Measurements from ENCODE around the gene ATP4B.

DNA sequence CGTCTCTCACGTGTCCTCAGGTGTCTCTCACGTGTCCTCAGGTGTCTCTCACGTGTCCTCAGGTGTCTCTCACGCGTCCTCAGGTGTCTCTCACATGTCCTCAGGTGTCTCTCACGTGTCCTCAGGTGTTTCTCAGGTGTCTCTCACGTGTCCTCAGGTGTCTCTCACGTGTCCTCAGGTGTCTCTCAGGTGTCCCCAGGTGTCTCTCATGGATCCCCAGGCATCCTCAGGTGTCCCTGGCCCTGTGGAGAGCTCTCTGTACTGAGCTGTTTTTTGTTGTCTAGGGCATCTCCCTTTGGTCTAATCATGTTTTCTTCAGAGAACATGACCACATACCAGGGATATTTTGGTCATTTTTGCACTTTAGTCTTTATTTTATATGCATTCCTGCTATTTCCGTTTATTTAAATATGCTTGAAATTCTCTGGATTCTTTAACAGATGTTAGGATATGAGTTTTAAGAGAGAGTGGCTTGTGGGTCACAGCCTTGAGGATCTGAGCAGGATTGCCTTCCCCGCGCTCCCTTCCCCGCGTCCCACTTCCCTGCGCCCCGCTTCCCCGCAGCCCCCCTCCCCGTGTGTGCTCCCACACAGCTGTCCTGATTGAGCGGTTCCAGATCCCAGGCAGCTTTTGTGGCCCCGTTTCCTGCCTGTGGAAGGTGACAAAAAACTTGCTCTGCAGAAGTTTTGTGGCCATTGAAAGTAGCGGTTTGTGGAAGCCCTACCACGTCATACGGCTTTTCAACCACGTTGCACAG, 31.9 kb downstream of the ATP4B start:
- TF ChIP-seq POLR2A (IDR thresholded peaks at IDR 0.05) = no peak
- TF ChIP-seq, protein P1, sequence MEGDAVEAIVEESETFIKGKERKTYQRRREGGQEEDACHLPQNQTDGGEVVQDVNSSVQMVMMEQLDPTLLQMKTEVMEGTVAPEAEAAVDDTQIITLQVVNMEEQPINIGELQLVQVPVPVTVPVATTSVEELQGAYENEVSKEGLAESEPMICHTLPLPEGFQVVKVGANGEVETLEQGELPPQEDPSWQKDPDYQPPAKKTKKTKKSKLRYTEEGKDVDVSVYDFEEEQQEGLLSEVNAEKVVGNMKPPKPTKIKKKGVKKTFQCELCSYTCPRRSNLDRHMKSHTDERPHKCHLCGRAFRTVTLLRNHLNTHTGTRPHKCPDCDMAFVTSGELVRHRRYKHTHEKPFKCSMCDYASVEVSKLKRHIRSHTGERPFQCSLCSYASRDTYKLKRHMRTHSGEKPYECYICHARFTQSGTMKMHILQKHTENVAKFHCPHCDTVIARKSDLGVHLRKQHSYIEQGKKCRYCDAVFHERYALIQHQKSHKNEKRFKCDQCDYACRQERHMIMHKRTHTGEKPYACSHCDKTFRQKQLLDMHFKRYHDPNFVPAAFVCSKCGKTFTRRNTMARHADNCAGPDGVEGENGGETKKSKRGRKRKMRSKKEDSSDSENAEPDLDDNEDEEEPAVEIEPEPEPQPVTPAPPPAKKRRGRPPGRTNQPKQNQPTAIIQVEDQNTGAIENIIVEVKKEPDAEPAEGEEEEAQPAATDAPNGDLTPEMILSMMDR (IDR thresholded peaks at IDR 0.05) = no peak
